BLaER1 treated with 17β-estradiol and CSF1 and Interleukin-3, amounts not matched to agents 10 nM and 100 nM (cell line): ENCODE data around the gene DDR1.

Experiments used
- H3K27ac ChIP-seq, 11 experiments: shearing (Covaris generic); formaldehyde crosslinking; 2 replicates each; pipeline ENCODE4 v1.8.1; 2022
- H3K27me3 ChIP-seq, 11 experiments: shearing (Covaris generic); formaldehyde crosslinking; 2 replicates each; pipeline ENCODE4 v1.8.1; 2022
- H3K36me3 ChIP-seq, 11 experiments: shearing (Covaris generic); formaldehyde crosslinking; 2 replicates each; pipeline ENCODE4 v1.8.1; 2022
- H3K4me1 ChIP-seq, 10 experiments: shearing (Covaris generic); formaldehyde crosslinking; 2 replicates each; pipeline ENCODE4 v1.8.1; 2022
- H3K4me2 ChIP-seq, 11 experiments: shearing (Covaris generic); formaldehyde crosslinking; 2 replicates each; pipeline ENCODE4 v1.8.1; 2022
- H3K4me3 ChIP-seq, 10 experiments: shearing (Covaris generic); formaldehyde crosslinking; 2 replicates each; pipeline ENCODE4 v1.8.1; 2022
- H3K9ac ChIP-seq, 11 experiments: shearing (Covaris generic); formaldehyde crosslinking; 2 replicates each; pipeline ENCODE4 v1.8.1; 2022
- H3K9me3 ChIP-seq, 11 experiments: shearing (Covaris generic); formaldehyde crosslinking; replicated peaks in 1 of 11; 2 replicates each; pipeline ENCODE4 v1.8.1; 2022
- H4K20me1 ChIP-seq, 11 experiments: shearing (Covaris generic); formaldehyde crosslinking; 2 replicates each; pipeline ENCODE4 v1.8.1; 2022
- Cebpa-rat ChIP-seq, 11 experiments: shearing (Covaris generic); IDR thresholded peaks; 2 replicates each; pipeline ENCODE4 v1.8.1; 2022

The DDR1 gene

DNA sequence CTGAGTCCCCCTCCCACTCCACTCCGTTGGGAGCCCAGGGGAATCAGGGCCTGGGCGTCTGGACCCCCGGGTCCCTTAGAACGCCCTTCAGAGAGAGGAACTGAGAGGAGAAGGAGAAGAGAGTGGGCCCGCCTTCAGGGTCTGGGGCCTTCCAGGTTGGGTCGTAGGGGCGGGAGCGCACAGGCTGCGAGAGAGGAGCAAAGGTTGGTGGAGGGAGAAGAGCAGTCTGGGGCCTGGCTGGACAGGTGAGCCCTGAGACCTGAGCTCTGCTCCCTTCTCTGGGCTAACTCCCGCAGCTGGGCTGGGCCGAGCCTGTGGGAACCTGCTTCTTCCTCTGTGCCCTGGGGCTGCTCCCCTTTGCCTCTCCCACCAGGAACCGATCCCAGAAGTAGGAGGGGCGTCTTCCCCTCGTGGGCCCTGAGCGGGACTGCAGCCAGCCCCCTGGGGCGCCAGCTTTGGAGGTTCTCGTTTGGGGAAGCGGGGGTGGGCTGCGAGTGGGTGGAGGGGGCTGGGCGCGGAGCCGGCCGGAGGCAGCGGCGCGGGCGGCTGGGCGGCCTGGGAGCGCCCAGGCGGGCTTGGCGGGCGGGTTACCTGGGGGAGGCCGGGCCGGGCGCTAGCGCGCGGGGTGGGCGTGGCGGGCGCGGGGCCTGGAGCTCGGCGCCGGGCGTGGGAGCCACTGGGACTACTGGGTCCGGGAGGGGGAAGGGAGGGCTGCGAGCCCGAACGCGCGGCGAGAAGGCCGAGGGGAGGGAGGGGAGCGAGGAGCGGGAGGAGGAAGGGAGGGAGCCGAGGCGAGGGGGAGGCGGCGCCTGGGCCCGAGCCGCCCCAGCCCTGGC is at the start of gene DDR1:
TSS of gene DDR1 (plus strand) at position 835 of the 836 bp plus-strand sequence. CDS start 4,211 bp downstream, outside the sequence.
- no peak for TF ChIP-seq Cebpa-rat (IDR thresholded peaks at IDR 0.05)
- peaks cover 0 to 27% (median 13%) of the 10 kb centered on the region in 11 experiments; a peak in 9 of 22 replicates for H4K20me1 ChIP-seq
- H3K27me3 ChIP-seq = no peaks in the 10 kb centered on the region
- H3K9ac ChIP-seq = peak within 1 kb of the TSS; percentile 61 to 84 (median 79)
- peaks cover 48 to 93% (median 88%) of the 10 kb centered on the region in 10 experiments for H3K4me1 ChIP-seq
- H3K4me3 ChIP-seq = peak within 1 kb of the TSS; percentile 60 to 78 (median 66)
- H3K9me3 ChIP-seq = no peaks in the 10 kb centered on the region
- peak within 1 kb of the TSS; percentile 88 to 100 (median 97) for H3K4me2 ChIP-seq
- peaks cover 2 to 5% (median 3%) of the 10 kb centered on the region in 11 experiments; a peak in 13 of 22 replicates for H3K36me3 ChIP-seq
- H3K27ac ChIP-seq = peak within 1 kb of the TSS; percentile 40 to 78 (median 72); a peak in 21 of 22 replicates

DNA sequence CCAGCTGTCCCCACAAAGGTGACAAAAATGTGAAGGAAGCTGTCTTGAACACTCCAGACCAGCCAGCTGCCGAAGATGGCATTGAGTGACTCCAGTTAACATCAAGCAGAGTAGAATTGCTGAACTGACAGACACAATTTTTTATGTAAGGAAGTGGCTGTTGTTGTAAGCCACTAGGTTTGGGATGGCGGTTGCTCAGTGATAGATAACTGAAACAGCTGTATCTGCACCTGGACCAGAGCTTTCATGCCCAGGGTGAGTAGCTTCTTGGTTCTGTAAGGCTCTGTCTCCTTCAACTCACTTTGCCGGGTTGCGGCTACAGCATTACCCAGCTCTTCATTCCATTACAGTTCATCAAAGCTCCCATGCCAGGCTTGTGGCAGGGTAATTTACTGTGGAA is 49.7 kb upstream of the DDR1 start:
- Histone ChIP-seq H3K27me3 (no peaks in the 10 kb centered on the region), H4K20me1 (no peaks in the 10 kb centered on the region), H3K27ac (peak overlapping the region in 9 of 11 experiments; percentile 25 to 83 (median 69); a peak in 17 of 22 replicates), H3K9ac (peak overlapping the region in 6 of 11 experiments; percentile 4 to 74 (median 48); a peak in 10 of 22 replicates), H3K9me3 (no peaks in the 10 kb centered on the region), H3K4me3 (no peak overlapping the region), H3K36me3 (no peaks in the 10 kb centered on the region), H3K4me2 (peak overlapping the region; percentile 61 to 85 (median 71)), H3K4me1 (peaks cover 54 to 99% (median 86%) of the 10 kb centered on the region in 10 experiments)
- TF ChIP-seq Cebpa-rat (IDR thresholded peaks at IDR 0.05) = no peak

DNA sequence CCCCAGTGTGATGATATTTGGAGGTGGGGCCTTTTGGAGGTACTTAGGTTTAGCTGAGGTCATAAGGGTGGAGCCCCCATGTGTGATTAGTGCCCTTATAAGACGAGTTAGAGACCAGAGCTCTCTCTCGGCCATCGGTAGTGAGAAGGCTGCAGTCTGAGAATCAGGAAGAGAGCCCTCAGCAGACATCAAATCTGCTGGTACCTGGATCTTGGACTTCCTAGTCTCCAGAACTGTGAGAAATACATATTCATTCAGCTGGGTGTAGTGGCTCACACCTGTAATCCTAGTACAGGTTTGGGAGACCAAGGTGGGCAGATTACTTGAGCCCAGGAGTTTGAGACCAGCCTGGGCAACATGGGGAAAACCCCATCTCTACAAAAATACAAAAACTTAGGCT is 48.7 kb upstream of the DDR1 start:
- H3K27ac ChIP-seq = peak overlapping the region in 8 of 11 experiments; percentile 52 to 83 (median 73); a peak in 15 of 22 replicates
- TF ChIP-seq Cebpa-rat (IDR thresholded peaks at IDR 0.05) = no peak
- H3K9ac ChIP-seq = peak overlapping the region in 4 of 11 experiments; percentile 45 to 74 (median 52); a peak in 4 of 22 replicates
- H3K27me3 ChIP-seq = no peaks in the 10 kb centered on the region
- H3K4me2 ChIP-seq = peak overlapping the region in 9 of 11 experiments; percentile 61 to 85 (median 71); a peak in 14 of 22 replicates
- no peaks in the 10 kb centered on the region for H4K20me1 ChIP-seq
- no peaks in the 10 kb centered on the region for H3K36me3 ChIP-seq
- H3K9me3 ChIP-seq = no peaks in the 10 kb centered on the region
- no peak overlapping the region for H3K4me3 ChIP-seq
- H3K4me1 ChIP-seq = peaks cover 48 to 99% (median 80%) of the 10 kb centered on the region in 10 experiments

DNA sequence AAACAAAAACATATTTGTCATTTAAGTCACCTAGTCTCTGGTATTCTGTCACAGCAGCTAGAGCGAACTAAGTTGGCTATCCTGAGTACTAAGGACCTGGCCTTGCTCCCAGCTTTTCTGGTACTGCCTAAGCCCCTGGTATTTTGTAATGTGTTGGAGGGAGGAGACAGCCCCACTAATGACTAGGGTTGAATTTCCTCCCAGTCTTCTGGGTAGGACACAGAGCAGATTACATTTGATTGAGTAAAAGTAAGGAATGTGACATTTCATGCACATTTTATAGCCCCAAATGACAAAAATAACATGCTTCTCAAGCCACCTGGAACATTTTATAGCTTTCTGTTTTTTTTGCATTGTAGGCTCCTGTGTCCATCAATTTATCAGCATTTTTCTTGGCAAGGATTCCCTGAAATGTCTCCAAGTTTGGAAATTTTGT is 47.9 kb upstream of the DDR1 start:
- no peaks in the 10 kb centered on the region for H3K27me3 ChIP-seq
- no peaks in the 10 kb centered on the region for H4K20me1 ChIP-seq
- no peaks in the 10 kb centered on the region for H3K9me3 ChIP-seq
- no peak overlapping the region for H3K4me3 ChIP-seq
- peak overlapping the region in 4 of 11 experiments; percentile 21 to 82 (median 36); a peak in 6 of 22 replicates for H3K27ac ChIP-seq
- peak overlapping the region in 6 of 11 experiments; percentile 71 to 85 (median 76); a peak in 8 of 22 replicates for H3K4me2 ChIP-seq
- no peak for TF ChIP-seq Cebpa-rat (IDR thresholded peaks at IDR 0.05)
- peaks cover 48 to 99% (median 80%) of the 10 kb centered on the region in 10 experiments for H3K4me1 ChIP-seq
- no peaks in the 10 kb centered on the region for H3K36me3 ChIP-seq
- peak overlapping the region in 1 of 11 experiments; percentile 28; a peak in 1 of 22 replicates for H3K9ac ChIP-seq

DNA sequence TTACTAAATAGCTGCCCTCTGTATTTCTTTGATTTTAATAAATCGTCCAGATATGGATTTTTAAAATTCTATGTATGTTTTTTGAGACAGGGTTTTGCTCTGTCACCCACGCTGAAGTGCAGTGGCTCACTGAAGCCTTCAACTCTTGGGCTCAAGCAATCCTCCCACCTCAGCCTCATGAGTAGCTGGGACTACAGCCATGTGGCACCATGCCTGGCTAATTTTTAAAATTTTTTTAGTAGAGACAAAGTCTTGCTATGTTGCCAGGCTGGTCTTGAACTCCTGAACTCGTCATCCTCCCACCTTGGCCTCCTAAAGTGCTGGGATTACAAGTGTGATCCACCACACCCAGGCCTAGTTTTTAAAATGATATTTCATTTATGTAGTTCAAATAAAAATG is 47.4 kb upstream of the DDR1 start:
- Histone ChIP-seq H4K20me1 (no peaks in the 10 kb centered on the region), H3K36me3 (no peaks in the 10 kb centered on the region), H3K27me3 (no peaks in the 10 kb centered on the region), H3K9ac (no peak overlapping the region; a peak in 1 of 22 replicates), H3K4me2 (peak overlapping the region in 5 of 11 experiments; percentile 44 to 85 (median 71); a peak in 5 of 22 replicates), H3K27ac (peak overlapping the region in 3 of 11 experiments; percentile 12 to 45 (median 18); a peak in 2 of 22 replicates), H3K4me1 (peaks cover 50 to 99% (median 81%) of the 10 kb centered on the region in 10 experiments), H3K9me3 (no peaks in the 10 kb centered on the region), H3K4me3 (no peak overlapping the region)
- TF ChIP-seq Cebpa-rat (IDR thresholded peaks at IDR 0.05) = no peak

DNA sequence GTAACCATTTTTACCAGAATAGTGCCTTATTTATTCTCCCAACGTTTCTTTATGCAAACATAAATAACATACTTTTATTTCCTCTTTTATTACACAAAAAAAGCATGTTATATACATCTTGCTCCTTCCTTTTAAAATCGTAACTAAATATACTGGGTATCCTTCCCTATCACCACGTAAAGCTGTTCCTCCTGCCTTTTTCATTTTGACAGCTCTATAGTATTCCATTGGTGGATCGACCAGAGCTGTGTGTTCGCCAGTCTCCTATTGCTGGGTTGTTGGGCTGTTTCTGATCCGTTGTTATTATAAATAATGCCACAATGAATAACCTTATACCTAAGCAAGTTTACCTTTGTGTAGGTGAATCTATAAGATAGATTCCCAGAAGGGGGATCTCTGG is 46.9 kb upstream of the DDR1 start:
- no peaks in the 10 kb centered on the region for H3K9me3 ChIP-seq
- no peaks in the 10 kb centered on the region for H3K27me3 ChIP-seq
- TF ChIP-seq Cebpa-rat (IDR thresholded peaks at IDR 0.05) = no peak
- no peak overlapping the region for H3K9ac ChIP-seq
- H3K27ac ChIP-seq = peak overlapping the region in 2 of 11 experiments; percentile 12 to 45; a peak in 2 of 22 replicates
- H3K4me3 ChIP-seq = no peak overlapping the region
- no peaks in the 10 kb centered on the region for H4K20me1 ChIP-seq
- peaks cover 52 to 100% (median 84%) of the 10 kb centered on the region in 10 experiments for H3K4me1 ChIP-seq
- H3K36me3 ChIP-seq = no peaks in the 10 kb centered on the region
- H3K4me2 ChIP-seq = peak overlapping the region in 8 of 11 experiments; percentile 1 to 85 (median 26); a peak in 9 of 22 replicates

DNA sequence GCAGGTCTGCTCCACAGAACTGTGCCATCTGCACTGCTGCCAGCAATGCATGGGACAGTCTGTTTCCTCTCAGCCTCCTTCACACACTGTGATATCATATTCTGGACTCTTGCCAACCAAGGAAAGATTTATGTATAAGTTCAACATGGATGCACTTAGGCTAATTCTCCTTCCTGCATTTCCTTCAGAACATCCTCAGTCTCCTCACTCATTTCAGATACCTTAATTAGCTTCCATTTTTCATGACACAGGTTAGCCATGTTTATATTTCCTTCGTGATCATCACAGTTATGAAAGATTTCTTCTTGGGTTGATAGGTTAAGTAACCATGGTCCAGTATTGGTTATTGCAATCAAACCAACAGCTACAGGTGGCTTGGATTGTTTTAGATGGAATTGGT is 46.4 kb upstream of the DDR1 start:
- no peaks in the 10 kb centered on the region for H3K9me3 ChIP-seq
- TF ChIP-seq Cebpa-rat (IDR thresholded peaks at IDR 0.05) = no peak
- no peaks in the 10 kb centered on the region for H3K27me3 ChIP-seq
- H3K9ac ChIP-seq = no peak overlapping the region
- no peak overlapping the region for H3K4me3 ChIP-seq
- no peaks in the 10 kb centered on the region for H3K36me3 ChIP-seq
- H3K27ac ChIP-seq = no peak overlapping the region
- H3K4me2 ChIP-seq = peak overlapping the region in 8 of 11 experiments; percentile 1 to 85 (median 8); a peak in 10 of 22 replicates
- H4K20me1 ChIP-seq = no peaks in the 10 kb centered on the region
- peaks cover 52 to 100% (median 84%) of the 10 kb centered on the region in 10 experiments for H3K4me1 ChIP-seq

DNA sequence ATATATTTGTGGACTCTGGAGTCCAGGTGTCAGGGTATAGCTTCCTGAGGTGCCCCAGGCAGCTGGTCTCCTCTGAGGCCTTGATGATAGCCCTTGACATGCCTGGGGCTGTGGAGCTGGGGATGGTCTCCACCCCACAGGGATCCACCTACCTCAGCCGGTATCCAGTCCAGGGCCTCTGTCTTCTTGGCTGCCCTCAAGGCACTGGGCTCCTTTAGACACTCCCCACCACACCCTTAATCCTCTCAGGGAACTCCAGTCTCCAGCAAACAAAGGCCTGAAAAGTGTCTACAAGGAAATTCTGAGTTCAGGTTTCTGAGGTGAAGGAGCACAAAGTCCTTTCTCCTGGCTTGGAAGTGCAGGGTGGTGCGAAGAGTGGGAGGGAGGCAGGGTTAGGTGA is 44.6 kb upstream of the DDR1 start:
- Histone ChIP-seq H3K9ac (no peak overlapping the region), H3K4me2 (peak overlapping the region in 4 of 11 experiments; percentile 1 to 28 (median 21); a peak in 3 of 22 replicates), H3K27ac (no peak overlapping the region), H3K27me3 (no peaks in the 10 kb centered on the region), H3K9me3 (no peaks in the 10 kb centered on the region), H3K36me3 (no peaks in the 10 kb centered on the region), H3K4me1 (peaks cover 60 to 100% (median 84%) of the 10 kb centered on the region in 10 experiments), H4K20me1 (no peaks in the 10 kb centered on the region), H3K4me3 (no peak overlapping the region)
- TF ChIP-seq Cebpa-rat (IDR thresholded peaks at IDR 0.05) = no peak
